Measurements from ENCODE around the gene HIBADH.

DNA sequence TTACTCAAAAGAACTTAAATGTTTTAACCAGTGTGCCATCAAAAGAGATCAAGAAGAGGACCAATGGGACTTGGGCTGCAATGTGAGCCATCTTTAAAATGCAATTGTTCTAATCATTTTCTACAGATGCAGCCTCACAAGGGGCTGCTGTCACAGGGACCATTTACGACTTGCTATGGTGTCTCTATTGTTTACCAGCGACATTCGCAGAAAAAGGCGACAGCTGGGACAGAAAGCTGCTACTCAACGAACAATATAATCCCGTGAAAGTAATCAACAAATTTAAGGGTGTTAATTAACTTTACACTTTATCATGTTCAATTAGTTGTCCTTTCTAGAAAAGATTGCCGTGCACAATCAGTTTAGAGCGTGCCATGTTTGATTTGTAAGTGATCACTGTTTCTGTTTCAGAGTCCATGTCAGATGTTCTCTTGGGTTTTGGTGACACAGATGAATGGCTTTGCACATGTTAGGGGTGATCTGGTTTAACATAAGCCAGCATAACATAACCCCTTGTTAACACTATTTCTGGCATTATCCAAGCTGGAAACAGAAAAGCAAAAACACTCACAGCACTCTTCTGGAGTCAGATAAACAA, 110.8 kb downstream of the HIBADH start:
- TF ChIP-seq GATA2 (IDR thresholded peaks at IDR 0.05; ENCODE audit: low read depth, low read length) (no peak), GATA3 (IDR thresholded peaks at IDR 0.05; ENCODE audit: low read depth, low read length) (no peak)
